HG03521 (cell line): ENCODE measurements around the gene FNDC8.
A peak's percentile ranks its signal among the peaks of the same experiment; 100 is the strongest.
"Not testable (repeated sequence)": the region's sequence is repeated elsewhere in the genome, so short reads cannot be mapped to it uniquely, and the experiment has no call there.

Source experiments
- ATAC-seq: cut with Tn5 transposase; IDR thresholded peaks from one replicate; pipeline ENCODE4 v1.9.1; 2021; ENCODE audit warnings: mild to moderate bottlenecking, moderate library complexity; ENCODE audit not compliant: unreplicated experiment

Gene FNDC8

DNA sequence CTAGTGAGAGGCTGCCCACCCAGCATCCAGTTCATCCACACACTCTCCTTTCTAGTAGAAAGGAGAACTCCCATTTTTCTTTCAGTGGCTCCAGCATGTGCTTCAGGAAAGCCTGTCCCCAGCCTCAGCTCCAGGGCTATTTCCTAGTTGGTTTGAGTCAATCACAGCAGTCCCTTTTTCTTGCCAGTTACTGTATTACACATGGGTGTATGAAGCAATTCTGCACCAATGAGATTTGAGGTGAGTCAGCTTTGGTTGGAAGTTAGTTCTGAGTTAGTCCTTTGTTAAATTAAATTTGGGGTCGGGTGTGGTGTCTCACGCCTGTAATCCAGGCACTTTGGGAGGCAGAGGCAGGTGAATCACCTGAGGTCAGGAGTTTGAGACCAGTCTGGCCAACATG lies 26.5 kb upstream of the FNDC8 start:
- ATAC-seq, result no peak

DNA sequence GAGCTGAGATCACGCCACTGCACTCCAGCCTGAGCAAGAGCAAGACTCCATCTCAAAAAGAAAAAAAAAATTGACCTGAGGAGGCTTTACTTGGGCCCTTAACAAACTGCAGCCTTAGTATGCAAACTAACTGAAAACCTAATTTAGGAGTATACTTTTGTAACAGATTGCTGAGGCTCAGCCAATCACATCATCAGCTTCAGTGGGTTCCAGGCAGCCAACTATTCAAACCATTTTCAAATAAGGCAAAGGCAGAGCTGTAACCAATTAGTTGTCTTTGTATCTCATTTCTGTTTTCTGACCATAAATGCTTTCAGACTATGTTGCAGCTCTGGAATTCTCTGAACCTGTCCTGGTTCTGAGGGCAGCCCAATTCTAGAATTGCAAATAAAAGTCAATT lies 25.7 kb upstream of the FNDC8 start:
- ATAC-seq, result no peak

GRCh38 chr17:35097776-35098175 lies 23.6 kb upstream of the FNDC8 start:
- no peak for ATAC-seq

GRCh38 chr17:35099908-35100307 lies 21.5 kb upstream of the FNDC8 start:
- no peak for ATAC-seq

GRCh38 chr17:35101036-35101435 lies 20.4 kb upstream of the FNDC8 start:
- no peak for ATAC-seq

- ATAC-seq, result no peak
Measured at GRCh38 chr17:35101725-35102124, 19.7 kb upstream of the FNDC8 start.

DNA sequence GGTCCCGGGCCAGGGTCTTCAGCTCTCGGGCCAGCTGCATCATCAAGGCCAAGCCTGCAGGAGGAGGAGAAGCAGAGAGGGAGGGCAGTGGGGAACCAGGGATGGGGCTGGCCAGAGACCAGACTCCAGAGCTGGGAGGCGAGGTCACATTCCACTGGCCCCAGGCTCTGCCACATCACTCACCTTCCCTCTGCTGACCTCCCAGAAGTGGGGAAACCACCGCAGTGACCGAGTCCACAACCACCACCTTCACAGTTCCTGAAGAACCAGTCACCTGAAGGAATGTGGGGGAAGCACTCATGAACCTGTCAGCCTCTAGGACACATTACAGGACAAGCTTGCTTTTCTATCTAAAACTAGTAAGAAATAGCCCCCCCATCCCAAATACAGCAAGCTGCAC lies 18.1 kb upstream of the FNDC8 start:
- ATAC-seq, result no peak

DNA sequence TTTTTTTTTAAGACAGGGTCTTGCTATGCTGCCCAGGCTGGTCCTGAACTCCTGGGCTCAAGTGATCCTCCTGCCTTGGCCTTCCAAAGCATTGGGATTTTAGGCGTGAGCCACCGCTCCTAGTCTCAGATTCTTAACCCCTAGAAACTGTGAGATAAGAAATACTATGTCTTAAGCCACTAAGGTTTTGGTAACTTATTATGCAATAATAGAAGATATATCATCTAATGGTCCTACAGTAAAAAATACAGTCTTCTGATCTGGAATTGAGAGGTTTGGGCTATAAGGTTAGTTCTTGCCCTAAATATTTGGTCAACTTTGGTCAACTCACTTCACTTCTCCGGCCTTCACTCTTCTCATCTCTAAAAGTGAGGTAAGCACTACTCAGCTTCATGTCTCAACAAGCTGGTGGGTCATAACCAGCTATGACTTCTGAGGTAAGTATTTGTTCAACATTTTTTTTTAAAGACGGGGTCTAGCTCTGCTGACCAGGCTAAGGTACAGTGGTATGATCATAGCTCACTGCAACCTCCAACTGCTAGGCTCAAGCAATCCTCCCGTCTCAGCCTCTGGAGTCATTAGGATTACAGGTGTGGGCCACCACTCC lies 16.5 kb upstream of the FNDC8 start:
- no peak for ATAC-seq

DNA sequence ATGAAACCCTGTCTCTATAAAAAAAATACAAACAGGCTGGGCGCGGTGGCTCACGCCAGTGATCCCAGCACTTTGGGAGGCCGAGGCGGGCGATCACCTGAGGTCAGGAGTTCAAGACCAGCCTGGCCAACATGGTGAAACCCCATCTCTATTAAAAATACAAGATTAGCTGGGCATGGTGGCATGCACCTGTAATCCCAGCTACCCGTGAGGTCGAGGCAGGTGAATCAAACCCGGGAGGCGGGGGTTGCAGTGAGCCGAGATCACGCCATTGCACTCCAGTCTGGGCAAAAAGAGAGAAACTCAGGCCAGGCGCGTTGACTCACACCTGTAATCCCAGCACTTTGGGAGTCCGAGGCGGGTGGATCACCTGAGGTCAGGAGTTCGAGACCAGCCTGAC lies 10.6 kb upstream of the FNDC8 start:
- ATAC-seq, result not testable (repeated sequence)

GRCh38 chr17:35116845-35117244 lies 4.6 kb upstream of the FNDC8 start:
- no peak for ATAC-seq

- no peak for ATAC-seq
Measured at GRCh38 chr17:35117984-35118383, 3.4 kb upstream of the FNDC8 start.

GRCh38 chr17:35119370-35120165 lies 1.8 kb upstream of the FNDC8 start, which contains the start of gene RAD51D:
RAD51D (minus strand) TSS chr17:35119860; CDS start chr17:35119613, 247 bp downstream.
- ATAC-seq, result peak; percentile 88

GRCh38 chr17:35127751-35128514 lies 6.5 kb downstream of the FNDC8 start:
- ATAC-seq, result no peak

DNA sequence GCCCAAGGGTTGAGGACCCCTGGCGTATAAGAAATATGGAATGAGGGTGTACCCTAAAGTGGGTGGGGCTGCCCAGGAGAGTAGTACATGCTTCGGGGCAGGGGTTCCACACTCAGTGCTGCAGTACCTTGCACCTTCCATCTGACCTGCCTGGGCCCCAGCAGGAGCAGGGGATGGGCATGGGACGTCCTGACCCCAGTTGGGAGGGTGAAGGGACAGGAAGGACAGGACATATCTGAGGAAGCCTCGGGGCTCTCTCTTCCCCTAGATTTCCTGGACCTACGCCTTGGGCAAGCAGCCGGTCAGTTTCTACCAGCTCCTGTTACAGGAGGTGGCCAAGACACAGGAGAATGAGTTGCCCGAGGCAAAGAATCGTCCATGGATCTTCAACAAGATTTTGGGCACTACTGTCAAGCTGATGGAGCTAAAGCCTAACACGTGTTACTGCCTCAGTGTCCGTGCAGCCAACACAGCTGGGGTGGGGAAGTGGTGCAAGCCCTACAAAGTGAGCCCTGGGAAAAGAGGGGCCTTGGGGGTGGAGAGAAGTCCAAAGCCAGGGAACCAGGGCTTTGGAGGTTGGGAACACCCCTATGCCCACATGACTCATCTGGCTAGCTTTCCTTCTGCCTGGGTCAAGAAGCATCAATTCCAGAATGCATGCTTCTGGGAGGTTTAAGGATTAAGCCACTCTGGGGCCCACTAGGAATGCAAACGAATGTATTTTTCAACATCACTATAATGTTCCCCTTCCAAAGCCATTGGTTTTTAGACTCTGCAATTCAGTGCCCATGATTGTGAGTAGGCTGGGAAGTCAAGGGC lies 7.9 kb downstream of the FNDC8 start:
- ATAC-seq, result no peak

- ATAC-seq, result no peak
Measured at GRCh38 chr17:35129973-35130351, 8.5 kb downstream of the FNDC8 start.

GRCh38 chr17:35130392-35130791 lies 9.0 kb downstream of the FNDC8 start:
- no peak for ATAC-seq

GRCh38 chr17:35132099-35132498 lies 10.7 kb downstream of the FNDC8 start:
- no peak for ATAC-seq

GRCh38 chr17:35132816-35133550 lies 11.6 kb downstream of the FNDC8 start:
- no peak for ATAC-seq

DNA sequence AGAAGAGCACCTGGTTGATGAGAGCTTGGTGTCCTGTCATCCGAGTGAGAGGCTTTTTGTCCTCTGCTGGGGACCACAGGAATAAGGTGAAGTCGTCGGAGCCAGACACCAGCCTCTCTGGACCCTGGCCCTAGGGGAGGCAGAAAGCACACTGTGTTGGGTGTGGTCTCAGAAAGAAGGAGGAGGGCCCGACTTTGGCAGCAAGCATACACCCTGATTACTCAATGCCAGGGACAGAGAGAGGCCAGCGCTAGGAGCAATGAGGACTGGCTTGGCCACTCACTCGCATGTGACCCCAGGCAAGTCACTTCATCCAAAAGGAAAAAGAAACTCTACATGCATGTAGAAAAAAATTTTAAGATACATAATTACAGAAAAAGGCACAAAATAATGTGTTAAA lies 13.9 kb downstream of the FNDC8 start:
- no peak for ATAC-seq

GRCh38 chr17:35138218-35138617 lies 16.8 kb downstream of the FNDC8 start:
- ATAC-seq, result no peak
